Measurements from ENCODE around the gene LACTBL1.
"Not testable (repeated sequence)": the region's sequence is repeated elsewhere in the genome, so short reads cannot be mapped to it uniquely, and the experiment has no call there.

The LACTBL1 gene

DNA sequence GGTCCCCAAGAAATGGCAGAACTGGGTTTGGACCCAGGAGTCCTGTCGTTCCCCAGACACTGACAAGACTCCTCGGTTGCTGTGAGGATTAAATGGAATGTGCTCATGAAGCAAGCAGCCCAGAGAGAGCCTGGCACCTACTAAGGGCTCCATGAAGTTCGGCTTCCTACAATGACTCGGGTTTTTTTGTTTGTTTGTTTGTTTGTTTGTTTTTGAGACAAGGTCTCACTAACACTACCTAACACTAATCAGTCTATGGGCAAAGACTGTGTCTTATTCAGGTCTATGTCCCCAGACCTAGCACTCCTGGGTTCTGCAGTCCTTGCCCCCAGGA is 3.4 kb upstream of the LACTBL1 start:
- DNase-seq = no peak

DNA sequence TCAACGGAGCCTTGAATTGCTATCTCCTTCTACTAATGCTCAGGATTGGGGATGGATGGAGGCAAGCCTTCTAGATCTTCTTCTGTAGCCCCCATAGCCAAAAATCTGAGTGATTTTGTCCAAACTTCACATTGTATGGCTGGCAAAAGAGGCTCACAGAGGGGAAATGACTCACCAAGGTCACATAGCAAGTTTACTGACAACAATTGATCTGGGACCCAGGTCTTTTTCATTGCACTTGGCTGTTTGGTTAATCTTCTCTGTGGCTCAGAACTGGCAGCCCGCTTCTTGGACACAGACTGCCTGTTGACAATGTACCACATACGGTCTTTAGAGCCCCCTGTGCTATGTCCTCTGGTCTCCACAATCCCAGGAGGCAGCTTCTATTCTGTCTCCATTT is 3.0 kb upstream of the LACTBL1 start:
- no peak for DNase-seq

DNA sequence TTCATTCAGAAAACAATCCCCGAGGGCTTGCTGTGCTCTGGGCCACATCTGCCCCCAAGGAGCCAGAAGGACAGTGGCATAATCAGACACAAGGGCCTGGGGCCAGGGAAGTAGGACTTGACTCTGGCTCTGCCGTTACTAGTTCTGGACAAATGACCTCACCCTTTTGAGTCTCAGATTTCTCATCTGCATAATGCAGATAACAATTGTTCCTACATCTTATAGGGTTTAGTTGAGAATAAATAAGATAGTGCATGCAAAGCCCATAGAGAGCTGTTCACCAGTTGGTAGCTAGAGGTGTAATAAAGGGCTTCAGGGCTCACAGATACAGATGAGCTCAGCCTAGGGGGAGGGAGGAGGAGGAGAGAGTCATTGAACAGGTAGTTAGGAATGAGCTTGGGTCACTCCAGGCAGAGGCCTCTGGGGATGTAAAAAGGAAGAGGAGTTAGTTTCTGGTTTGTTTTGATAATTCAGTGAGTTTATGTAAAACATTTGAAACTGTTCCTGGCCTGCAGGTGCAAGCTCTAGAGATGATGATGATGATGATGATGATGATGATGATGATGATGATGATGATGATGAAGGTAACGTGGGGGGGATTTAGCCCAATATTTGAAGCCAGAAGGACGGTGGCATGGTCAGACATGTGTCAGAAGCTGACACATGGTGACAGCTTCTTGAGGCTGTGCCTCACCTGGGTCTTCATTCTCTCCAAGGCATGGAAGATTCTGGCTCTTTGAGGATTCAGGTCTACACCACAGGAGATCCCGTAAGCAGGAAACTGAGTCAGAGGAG is 858 bp downstream of the LACTBL1 start:
- no peak for DNase-seq

DNA sequence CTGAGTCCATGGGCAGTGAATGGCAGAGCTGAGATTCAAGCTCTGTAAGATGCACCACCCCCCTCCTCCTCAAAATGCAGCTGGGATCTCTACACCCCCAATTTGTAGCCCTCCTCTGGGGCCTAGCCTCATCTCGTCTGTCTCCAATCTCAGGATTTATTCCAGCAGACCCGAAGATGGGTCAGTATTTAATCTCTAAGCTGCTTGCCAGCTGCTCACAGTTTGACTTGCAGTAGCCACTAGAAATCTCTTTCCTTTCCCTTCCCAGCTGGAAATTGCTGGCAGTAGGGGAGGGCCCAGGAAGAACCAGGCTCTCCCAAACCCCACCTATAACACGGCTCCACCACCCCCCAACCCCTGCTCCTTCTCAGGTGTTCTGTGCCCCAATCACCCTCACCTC is 1.5 kb downstream of the LACTBL1 start:
- no peak for DNase-seq

DNA sequence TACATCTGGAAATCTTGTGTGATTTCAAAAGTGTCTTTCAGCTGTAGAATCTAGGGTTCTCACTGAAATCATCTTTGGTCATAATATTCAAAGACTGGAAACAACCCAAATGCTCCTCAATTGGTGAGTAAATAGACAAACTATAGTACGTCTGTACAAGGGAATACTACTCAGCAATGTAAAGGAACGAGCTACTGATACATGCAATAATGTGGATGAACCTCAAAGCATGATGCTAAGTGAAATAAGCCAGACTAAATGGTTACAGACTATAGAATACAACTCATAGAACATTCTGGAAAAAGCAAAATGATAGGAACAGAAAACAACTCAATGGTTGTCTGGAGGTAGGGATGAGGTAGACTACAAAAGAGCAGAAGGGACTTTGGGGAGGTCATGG is 2.6 kb downstream of the LACTBL1 start:
- no peak for DNase-seq

DNA sequence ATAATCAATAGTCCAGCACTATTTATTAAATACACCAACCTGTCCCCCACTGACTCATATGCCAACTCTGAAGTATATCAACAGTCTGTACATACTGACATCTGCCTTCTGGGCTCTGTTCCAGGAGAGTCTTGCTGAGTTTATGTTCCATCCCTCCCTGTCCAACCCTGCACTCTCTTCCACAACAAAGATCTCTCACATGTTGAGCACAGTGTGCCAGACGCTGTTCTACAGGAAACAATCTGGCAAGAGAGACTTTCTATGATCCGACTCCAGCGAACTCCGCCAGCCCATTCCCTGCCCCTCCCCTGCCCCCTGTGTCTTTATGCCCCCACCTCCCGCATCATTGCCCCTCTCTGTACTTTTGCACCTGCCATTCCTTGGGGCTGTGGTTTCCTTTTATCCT is 3.4 kb downstream of the LACTBL1 start:
- no peak for DNase-seq

DNA sequence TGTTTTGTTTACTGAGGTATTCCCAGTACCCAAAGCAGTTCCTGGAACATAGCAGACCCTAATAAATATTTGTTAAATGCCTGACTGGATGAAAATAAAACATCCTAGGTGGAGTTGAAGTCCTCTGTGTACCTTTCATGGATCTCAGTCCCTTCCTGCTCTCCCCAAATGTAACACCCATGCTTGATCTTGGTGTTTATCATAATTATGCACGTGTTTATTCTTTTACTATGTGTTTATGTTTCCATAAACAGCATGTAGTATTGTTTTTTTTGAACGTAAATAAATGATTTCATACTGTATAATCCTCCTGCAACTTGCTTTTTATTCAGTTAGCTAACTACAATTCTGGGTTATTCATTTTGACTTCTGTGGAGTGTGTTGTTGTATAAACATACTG is 4.8 kb downstream of the LACTBL1 start:
- no peak for DNase-seq

DNA sequence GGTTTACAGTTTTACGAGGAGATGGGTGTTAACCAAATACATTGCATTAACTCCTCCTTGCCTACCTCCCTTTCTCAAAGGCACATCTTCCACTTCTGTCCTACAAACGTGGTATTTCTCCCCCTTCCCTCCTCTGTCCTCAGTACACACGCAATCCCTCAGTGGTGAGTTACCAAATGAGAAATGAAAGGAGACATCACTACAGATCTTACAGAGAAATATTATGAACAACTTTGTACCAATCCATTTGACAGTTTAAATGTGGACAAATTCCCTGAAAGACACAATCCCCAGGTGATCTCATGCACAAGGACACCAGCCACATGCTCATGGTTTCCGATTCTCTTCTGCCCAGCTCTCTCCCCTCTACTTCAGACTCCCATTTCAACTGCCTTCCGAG is 6.4 kb downstream of the LACTBL1 start:
- no peak for DNase-seq

DNA sequence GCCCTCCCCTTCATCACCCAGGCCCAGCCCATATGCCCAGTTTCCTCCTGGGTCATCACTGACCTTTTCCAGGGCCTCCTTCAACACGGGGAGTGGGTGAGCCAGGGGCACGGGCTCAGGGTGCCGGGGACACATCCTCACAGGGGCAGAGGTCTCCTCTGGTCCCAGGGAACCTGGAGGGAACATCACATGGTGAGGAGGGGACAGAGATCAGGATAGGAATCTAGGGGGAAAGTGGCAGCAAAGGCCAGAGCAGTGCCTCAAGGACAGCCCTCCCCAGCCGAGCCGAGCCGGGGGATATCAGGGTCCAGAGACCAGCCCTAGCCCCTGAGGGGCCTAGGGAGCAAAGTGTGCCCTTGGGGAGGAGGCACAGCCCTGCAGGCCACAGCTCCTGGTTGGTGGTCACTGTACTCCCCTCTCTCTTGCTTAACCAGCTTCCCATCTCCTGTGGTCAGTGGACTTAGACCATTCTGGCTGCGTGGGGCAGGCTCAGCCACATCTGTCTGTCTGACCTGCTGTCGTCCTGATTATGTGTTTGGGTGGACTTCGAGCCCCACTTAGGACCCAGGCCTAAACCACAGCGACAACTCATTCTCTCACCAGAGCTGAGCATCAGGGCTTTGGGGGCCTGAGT is 9.5 kb downstream of the LACTBL1 start:
- no peak for DNase-seq

DNA sequence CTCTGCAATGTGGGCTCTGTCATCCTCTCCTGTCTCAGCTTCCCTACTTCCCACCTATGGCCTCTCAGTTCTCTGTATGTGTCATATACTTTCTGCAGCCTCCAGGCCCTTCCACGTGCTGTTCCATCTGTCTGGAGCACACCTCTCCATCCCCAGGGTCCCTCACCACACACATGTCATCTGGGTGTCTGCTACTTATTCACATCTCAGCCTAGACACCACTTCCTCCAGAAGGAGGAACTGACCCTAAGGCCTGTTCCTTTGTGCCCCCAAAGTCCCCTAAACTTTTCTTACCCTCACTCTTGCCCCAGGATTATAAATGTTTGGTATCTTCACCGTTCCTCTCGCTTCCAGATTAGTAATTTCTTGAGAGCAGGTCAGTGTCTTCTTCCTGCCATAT is 10.1 kb downstream of the LACTBL1 start:
- DNase-seq = no peak

DNA sequence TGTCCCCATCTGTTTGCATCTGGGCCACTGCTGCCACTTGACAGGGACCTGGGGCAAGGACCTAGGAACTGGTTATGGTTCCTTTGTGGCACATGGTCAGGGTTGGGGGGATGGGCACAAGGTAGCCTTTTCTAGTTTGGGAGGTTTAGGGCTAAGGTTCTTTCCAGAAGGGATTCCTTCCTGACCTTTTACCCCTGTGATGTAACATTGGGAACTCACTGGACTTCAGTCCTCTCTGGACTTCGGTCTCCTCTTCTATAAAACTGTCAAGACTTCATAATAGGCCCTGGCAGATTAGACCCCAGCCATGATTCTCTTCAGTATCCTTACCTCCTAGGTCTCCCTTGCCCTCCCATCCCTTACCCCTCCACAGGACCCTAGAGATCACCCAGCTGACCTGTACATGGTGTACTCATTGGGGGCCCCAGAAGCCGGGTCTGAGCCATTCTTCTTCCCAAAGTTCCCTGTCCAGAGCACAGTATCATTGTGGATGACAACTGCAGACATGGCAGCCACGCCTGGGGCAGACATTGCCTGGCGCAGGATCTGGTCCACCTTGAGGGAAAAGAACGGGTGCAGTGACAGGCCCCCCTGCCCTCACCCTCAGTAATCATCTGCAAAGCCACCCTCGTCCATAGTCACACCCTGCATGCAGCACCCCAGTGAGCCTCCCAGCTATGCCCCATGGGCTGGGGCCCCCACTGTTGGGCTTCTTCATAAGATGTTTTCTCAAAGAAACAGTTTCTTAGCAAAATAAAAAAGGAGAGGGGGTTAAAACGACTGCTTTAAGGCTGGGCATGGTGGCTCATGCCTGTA is 12.9 kb downstream of the LACTBL1 start:
- DNase-seq = no peak

DNA sequence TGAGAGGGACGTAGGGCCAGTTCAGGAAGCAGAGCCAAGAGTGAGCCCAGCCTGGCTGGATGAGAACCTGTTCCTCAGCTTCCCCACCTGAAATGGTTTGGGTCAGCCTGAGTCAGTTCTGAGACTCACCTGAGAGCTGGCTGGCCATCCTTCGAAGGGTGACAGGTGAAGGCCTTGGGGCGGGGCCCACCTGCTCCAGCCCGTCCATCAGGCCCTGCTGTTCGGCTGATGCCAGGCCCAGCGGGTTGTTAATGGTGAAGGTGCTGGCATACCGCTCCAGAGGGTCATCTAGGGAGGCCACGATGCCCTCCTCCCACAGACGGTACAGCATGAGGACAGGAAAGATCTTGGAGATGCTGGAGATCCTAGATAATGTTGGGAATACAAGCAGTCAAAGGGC is 14.1 kb downstream of the LACTBL1 start:
- no peak for DNase-seq

DNA sequence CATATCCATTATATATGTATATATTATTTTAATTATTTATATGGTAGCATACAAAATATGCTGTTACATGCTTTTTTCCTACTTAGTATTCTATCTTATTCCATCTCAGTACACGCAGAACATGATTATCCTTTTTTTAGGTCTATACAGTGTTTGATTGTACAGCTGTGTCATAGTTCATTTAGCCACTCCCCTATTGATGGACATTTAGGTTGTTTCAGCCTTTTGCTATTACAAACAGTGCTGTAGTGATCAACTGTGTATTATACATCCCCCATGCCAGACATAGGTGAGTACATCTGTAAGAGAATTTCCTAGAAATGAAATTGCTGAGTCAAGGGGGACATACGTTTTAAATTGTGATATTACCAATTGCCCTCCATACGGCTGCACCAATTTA is 15.6 kb downstream of the LACTBL1 start:
- DNase-seq = no peak

DNA sequence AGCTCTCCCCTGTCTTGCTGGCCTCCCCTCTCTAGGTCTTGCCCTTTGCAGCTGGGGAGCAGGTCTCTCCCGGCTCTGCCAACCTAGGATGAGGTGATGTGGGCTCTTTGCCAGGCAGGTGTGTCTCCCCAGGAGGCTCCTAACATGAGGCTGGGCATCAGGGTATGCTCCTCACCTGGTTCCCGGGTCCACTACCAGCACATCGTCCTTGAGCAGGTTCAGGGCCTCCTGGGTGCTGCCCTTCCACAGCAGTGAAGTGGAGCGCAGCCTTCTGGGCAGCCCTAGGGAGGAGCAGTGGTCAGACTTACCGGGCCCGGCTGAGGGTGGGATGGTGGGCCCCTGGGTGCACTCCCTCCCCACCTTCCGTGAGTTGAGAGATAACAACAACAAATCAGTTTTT is 17.5 kb downstream of the LACTBL1 start:
- no peak for DNase-seq

DNA sequence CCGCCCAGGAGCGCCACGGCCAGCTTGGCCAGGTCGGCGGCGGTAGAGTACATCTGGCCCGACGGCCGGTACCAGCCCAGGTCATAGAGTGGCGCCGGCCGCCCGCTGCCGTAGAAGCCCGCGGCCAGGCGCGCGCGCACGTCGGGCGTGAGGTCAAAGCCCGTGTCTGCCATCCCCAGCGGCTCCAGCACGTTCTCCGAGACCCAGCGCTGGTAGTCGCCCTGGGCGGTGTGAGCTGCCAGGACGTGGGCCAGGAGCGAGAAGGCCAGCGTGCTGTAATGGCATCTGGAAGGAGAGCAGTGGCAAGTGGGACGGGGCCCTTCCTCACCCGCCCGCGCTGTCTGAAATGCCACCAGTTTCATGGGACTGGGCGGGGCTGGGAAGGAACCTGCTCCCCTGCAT is 18.9 kb downstream of the LACTBL1 start:
- no peak for DNase-seq

DNA sequence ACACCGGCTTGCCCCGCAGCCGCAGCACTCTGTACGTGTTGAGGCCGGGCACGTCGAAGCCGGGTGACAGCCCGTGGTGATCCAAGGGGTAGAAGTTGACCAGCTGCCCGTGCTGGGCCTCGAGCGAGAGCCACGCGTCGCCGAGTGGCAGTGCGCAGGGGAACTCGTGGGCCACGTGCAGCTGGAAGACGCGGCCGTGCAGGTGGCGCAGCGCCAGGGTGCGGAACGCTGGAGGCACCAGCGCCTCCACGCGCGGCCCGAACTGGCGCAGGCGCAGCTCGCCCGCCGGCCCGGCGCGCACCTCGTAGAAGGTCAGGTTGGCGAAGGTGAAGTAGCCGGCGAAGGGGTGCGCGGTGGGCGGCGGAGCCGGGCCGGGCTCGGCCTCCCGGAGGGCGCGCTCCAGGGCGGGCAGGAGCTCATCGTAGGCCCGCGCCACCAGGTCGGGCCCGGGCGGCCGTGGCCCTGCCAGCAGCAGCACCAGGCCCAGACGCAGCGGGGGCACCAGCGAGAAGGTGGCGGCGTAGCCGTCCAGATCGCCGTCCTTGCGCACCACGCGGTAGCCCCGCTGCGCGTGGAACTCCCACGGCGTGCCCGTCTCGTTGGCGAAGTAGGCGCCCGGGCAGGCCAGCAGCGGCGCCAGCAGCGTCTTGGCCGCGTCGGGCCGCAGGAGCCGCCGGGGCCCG is 19.5 kb downstream of the LACTBL1 start:
- no peak for DNase-seq

DNA sequence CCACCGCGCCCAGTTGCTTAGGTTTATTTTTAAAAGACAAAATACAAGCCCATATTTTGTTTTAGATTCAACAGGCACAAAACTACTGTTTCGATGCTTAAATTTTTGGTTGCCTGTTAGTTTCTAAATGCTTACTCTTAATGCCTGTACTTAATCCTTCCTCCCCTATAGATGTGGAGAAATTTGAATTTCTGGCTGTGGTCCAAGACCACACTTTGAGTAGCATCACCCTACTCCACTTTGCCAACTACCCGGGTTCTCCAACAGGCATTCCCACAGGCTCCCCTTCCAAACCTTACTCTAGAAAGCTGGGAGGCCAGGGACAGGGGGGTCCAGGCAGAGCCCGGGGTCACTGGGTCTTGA is 20.0 kb downstream of the LACTBL1 start:
- DNase-seq = no peak

DNA sequence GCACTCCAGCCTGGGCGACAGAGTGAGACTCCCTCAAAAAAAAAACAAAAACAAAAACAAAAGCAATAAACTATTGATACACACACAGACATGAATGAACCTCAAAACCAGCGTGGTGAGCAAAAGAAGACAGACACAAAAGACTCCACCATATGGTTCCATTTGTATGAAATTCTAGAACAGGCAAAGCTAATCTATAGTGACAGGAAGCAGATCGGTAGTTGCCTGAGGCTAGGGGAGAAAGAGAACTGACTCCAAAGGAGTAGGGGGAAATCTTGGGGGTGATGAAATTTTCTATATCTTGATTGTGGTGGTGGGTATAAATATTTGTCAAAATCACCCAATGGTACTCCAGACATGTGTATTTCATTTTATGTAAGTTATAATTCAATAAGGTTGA is 20.9 kb downstream of the LACTBL1 start:
- no peak for DNase-seq

DNA sequence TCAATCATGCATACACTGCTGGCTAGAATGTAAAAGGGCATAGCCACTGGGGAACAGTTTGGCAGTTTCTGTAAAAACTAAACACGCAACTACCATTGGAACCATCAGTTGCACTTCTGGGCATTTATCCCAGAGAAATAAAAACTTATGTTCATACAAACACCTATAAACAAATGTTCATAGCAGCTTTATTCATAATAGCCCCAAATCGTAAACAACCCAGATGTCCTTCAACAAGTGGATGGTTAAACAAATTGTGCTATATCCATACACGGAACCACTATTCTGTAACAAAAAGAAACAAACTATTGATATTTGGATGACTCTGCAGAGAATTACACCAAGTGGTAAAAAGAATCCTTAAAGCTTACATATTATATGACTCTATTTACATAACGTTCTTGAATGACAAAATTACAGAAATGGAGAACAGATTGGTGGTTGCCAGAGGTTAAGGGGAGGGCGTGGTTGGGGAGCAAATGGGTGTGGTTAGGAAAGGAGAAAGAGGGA is 22.8 kb downstream of the LACTBL1 start:
- DNase-seq = no peak

DNA sequence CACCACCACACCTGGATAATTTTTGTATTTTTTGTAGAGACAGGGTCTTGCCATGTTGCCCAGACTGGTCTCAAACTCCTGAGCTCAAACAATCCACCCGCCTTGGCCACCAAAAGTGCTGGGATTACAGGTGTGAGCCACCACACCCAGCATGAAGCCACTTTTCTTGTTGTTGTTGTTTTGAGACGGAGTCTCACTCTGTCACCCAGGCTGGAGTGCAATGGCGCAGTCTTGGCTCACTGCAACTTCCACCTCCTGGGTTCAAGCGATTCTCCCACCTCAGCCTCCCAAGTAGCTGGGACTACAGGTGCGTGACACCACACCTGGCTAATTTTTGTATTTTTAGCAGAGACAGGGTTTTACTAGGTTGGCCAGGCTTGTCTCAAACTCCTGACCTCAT is 27.5 kb downstream of the LACTBL1 start:
- DNase-seq = not testable (repeated sequence)

DNA sequence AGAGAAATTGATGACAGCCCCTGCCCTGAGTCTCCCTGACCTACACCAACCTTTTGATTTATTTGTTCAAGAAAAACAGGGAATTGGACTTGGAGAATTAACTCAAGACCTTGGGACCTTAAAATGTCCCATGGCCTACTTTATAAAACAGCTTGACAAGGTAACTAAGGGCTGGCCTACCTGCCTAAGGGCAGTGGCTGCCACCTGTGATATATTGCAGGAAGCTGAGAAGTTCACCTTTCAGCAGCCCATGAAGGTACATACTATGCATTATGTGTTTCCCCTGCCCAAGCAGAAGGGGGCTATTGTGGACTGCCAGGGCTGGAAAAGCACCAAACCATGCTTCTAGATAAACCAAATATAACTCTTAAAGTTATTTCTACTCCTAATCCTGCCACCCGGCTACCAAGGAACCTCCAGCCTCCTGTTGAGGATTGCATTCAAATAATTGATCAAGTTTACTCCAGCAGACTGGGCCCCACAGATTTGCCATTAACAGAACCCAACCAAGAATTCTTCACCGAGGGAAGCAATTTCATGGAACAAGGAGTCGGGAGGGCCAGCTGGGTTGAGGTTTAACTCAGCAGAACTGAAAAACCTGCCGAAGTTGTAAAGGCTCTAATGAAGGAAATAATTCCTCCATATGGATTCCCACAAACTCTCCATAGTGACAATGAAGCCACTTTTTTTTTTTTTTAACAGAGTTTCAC is 28.2 kb downstream of the LACTBL1 start:
- no peak for DNase-seq

DNA sequence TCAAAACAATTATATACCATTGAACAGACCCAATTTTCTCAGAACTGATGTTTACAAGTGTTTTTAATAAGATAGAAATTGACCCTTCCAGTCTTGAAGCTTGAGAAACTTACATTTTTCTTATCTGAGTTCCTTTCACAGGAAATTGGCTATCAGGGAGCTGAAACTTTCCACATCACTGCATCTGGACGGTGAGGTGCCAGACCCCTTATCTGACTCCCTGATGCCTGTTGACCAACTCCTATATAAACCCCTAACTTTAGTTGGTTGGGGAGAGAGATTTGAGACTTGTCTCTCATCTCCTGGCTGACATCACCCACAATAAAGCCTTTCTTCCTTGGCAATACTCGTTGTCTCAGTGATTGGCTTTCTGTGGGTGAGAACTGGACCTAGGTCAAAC is 31.4 kb downstream of the LACTBL1 start:
- no peak for DNase-seq

DNA sequence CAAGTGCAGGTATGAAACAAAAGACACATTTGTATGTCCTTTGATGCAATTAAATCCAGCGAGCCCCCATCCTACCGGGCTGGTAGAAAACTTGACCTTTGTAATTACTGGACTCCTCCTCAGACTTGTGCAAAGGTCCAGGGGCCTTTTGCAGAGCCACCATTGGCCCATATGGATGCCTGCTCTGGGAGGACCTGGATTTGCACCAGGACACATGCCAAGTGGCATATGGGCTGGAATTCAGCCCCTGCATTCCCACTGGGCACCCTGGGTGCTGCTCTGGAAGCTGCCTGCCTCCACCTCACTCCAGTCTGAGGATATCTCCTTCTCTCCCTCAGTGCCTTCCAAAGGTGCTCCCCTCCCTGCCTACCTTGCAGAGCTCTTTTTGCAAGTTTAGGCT is 36.0 kb downstream of the LACTBL1 start:
- DNase-seq = no peak

Measured in NCI-H1417 treated with DMSO at 0.1 percent for 48 hours (cell line).